IMR-90 (cell line): Measurements from ENCODE around the gene TMEM30A. TPM values are rescaled to one million over a fixed set of nuclear protein-coding genes. Genes with fewer than 3 reads are reported as not detected.

Source experiments
- ATAC-seq: fragments of 200-7000 bp; cut with Tn5 transposase; 2 replicates; pipeline ENCODE4 v1.9.1; 2020; ENCODE audit warnings: low read depth, mild to moderate bottlenecking, moderate library complexity
- BruUV-seq: library from RNA; stranded (reverse); fragments of 400-500 nt; replicated peaks from 2 replicates; lab custom pipeline; 2021; lab: Mats Ljungman, UMichigan
- CTCF ChIA-PET: fragments of 300-600 bp; formaldehyde crosslinking; extraction: SDS; loops from one replicate; lab custom pipeline; 2021; ENCODE audit warnings: antibody characterized with exemption; lab: Yijun Ruan, JAX
- POLR2A ChIA-PET: fragments of 300-600 bp; sonication (Branson Sonifier 250); formaldehyde crosslinking; loops from one replicate; lab custom pipeline; 2022; ENCODE audit warnings: antibody characterized with exemption; ENCODE audit not compliant: unreplicated experiment; lab: Charles Lee
- DNase-seq: peaks from one replicate; pipeline ENCODE4 v3.0.0; 2013
- H2AFZ ChIP-seq: replicated peaks from 2 replicates; pipeline ENCODE3; 2013; ENCODE audit warnings: low read length, mild to moderate bottlenecking; ENCODE audit not compliant: poor library complexity
- H2AK5ac ChIP-seq: 2 replicates; pipeline ENCODE4 v1.6.1; 2013; ENCODE audit warnings: low read depth, low read length, inconsistent platforms
- H2AK9ac ChIP-seq: replicated peaks from 2 replicates; pipeline ENCODE3; 2013; ENCODE audit warnings: mild to moderate bottlenecking, low read depth, low read length, moderate library complexity; ENCODE audit not compliant: poor library complexity
- H2BK120ac ChIP-seq: 2 replicates; pipeline ENCODE4 v1.6.1; 2013; ENCODE audit warnings: low read depth, low read length, inconsistent platforms
- H2BK15ac ChIP-seq: 3 replicates; pipeline ENCODE4 v1.6.1; 2013; ENCODE audit warnings: low read depth, low read length, inconsistent platforms
- H2BK20ac ChIP-seq: 2 replicates; pipeline ENCODE4 v1.6.1; 2013; ENCODE audit warnings: low read depth, mild to moderate bottlenecking, inconsistent platforms, low read length, moderate library complexity
- H2BK5ac ChIP-seq: 2 replicates; pipeline ENCODE4 v1.6.1; 2013; ENCODE audit warnings: mild to moderate bottlenecking, low read depth, low read length, inconsistent platforms; ENCODE audit not compliant: poor library complexity, severe bottlenecking
- H3K14ac ChIP-seq: replicated peaks from 2 replicates; pipeline ENCODE4 v1.6.1; 2013; ENCODE audit warnings: low read depth, low read length, inconsistent platforms
- H3K18ac ChIP-seq: 2 replicates; pipeline ENCODE4 v1.6.1; 2013; ENCODE audit warnings: low read depth, low read length, control low read depth
- H3K23ac ChIP-seq: 2 replicates; pipeline ENCODE4 v1.6.1; 2013; ENCODE audit warnings: low read depth, low read length, inconsistent platforms
- H3K27ac ChIP-seq: 2 replicates; pipeline ENCODE4 v1.5.1; 2013; ENCODE audit warnings: mild to moderate bottlenecking, control low read depth, low read length; ENCODE audit not compliant: insufficient read depth
- H3K27me3 ChIP-seq: 2 replicates; pipeline ENCODE4 v1.6.1; 2013; ENCODE audit warnings: low read length; ENCODE audit not compliant: control insufficient read depth, insufficient read depth
- H3K36me3 ChIP-seq: 2 replicates; pipeline ENCODE4 v1.6.1; 2013; ENCODE audit warnings: low read length, mixed read lengths; ENCODE audit not compliant: control insufficient read depth, insufficient read depth
- H3K4ac ChIP-seq: 2 replicates; pipeline ENCODE4 v1.6.1; 2013; ENCODE audit warnings: low read depth, low read length, inconsistent platforms
- H3K4me1 ChIP-seq: 2 replicates; pipeline ENCODE4 v1.6.1; 2013; ENCODE audit warnings: low read length, mixed read lengths; ENCODE audit not compliant: control insufficient read depth, insufficient read depth
- H3K4me2 ChIP-seq: 2 replicates; pipeline ENCODE4 v1.6.1; 2013; ENCODE audit warnings: low read depth, mild to moderate bottlenecking, control low read depth, low read length, moderate library complexity
- H3K4me3 ChIP-seq: 2 replicates; pipeline ENCODE4 v1.5.1; 2013; ENCODE audit warnings: low read depth, mild to moderate bottlenecking, control low read depth, low read length, moderate library complexity; ENCODE audit not compliant: insufficient read depth
- H3K56ac ChIP-seq: 2 replicates; pipeline ENCODE4 v1.6.1; 2013; ENCODE audit warnings: low read length, inconsistent platforms; ENCODE audit not compliant: insufficient read depth; ENCODE audit errors: extremely low read depth
- H3K79me1 ChIP-seq, 2 experiments: 2 replicates each; pipeline ENCODE4 v1.6.1; 2013; ENCODE audit warnings: low read length in 2 of 2, inconsistent platforms in 1 of 2, low read depth in 1 of 2
- H3K9ac ChIP-seq: 2 replicates; pipeline ENCODE4 v1.6.1; 2013; ENCODE audit warnings: low read depth, low read length, control low read depth
- H3K9me1 ChIP-seq: 2 replicates; pipeline ENCODE4 v1.6.1; 2013; ENCODE audit warnings: low read length, inconsistent platforms; ENCODE audit not compliant: insufficient read depth
- H3K9me3 ChIP-seq: 2 replicates; pipeline ENCODE4 v1.6.1; 2013; ENCODE audit warnings: low read length; ENCODE audit not compliant: control insufficient read depth, insufficient read depth
- H4K20me1 ChIP-seq: 2 replicates; pipeline ENCODE4 v1.6.1; 2013; ENCODE audit warnings: low read length, inconsistent platforms; ENCODE audit not compliant: insufficient read depth
- H4K5ac ChIP-seq: 2 replicates; pipeline ENCODE4 v1.6.1; 2013; ENCODE audit warnings: mild to moderate bottlenecking, low read depth, low read length, control low read depth
- H4K8ac ChIP-seq, 2 experiments: 2 replicates each; pipeline ENCODE4 v1.6.1; 2013; ENCODE audit warnings: low read depth in 2 of 2, low read length in 2 of 2, control low read depth in 1 of 2, inconsistent platforms in 1 of 2
- H4K91ac ChIP-seq: 2 replicates; pipeline ENCODE4 v1.6.1; 2013; ENCODE audit warnings: low read depth, low read length, inconsistent platforms; ENCODE audit not compliant: insufficient read depth
- BHLHE40 ChIP-seq: fragments of 150-350 bp; IDR thresholded peaks from 2 replicates; pipeline ENCODE4 v1.6.1; 2016; ENCODE audit warnings: mild to moderate bottlenecking, low read depth, low read length
- CEBPB ChIP-seq: IDR thresholded peaks from 2 replicates; pipeline ENCODE4 v1.6.1; 2012; ENCODE audit warnings: low read depth, low read length, improper control_type of control experiment
- CHD1 ChIP-seq: IDR thresholded peaks from 2 replicates; pipeline ENCODE4 v1.6.1; 2012; ENCODE audit warnings: low read depth, low read length, improper control_type of control experiment
- FOS ChIP-seq: fragments of 150-350 bp; IDR thresholded peaks from 2 replicates; pipeline ENCODE4 v1.6.1; 2016; ENCODE audit warnings: low read depth, low read length
- MAFK ChIP-seq: IDR thresholded peaks from 2 replicates; pipeline ENCODE4 v1.6.1; 2012; ENCODE audit warnings: low read depth, low read length, improper control_type of control experiment
- MXI1 ChIP-seq: IDR thresholded peaks from 2 replicates; pipeline ENCODE4 v1.6.1; 2012; ENCODE audit warnings: low read depth, mild to moderate bottlenecking, low read length, moderate library complexity, borderline replicate concordance
- NFE2L2 ChIP-seq: fragments of 150-350 bp; IDR thresholded peaks from 2 replicates; pipeline ENCODE4 v1.6.1; 2016; ENCODE audit warnings: low read depth, mild to moderate bottlenecking, low read length
- POLR2A ChIP-seq: IDR thresholded peaks from 2 replicates; pipeline ENCODE4 v1.6.1; 2012; ENCODE audit warnings: mild to moderate bottlenecking, low read depth, low read length
- RAD21 ChIP-seq: IDR thresholded peaks from 2 replicates; pipeline ENCODE4 v1.6.1; 2012; ENCODE audit warnings: low read length, improper control_type of control experiment
- RCOR1 ChIP-seq: IDR thresholded peaks from 2 replicates; pipeline ENCODE4 v1.6.1; 2012; ENCODE audit warnings: mild to moderate bottlenecking, low read length, improper control_type of control experiment; ENCODE audit not compliant: insufficient replicate concordance
- RFX5 ChIP-seq: IDR thresholded peaks from 2 replicates; pipeline ENCODE4 v1.8.0; 2012; ENCODE audit warnings: low read depth, mild to moderate bottlenecking, low read length, moderate library complexity
- SMC3 ChIP-seq: fragments of 150-350 bp; IDR thresholded peaks from 2 replicates; pipeline ENCODE4 v1.6.1; 2016; ENCODE audit warnings: low read depth, mild to moderate bottlenecking, antibody characterized with exemption, low read length, moderate library complexity
- WGBS, 2 experiments: methylation state at CpG; one replicate each; pipeline versions ENCODE4 v1.1.5 to v1.1.7; 2013; ENCODE audit warnings: missing lambda C conversion rate in 2 of 2; ENCODE audit not compliant: insufficient read length in 1 of 2; ENCODE audit errors: extremely low coverage in 2 of 2; 5-methylcytosine and 5-hydroxymethylcytosine counted together
- dilution Hi-C: fragments of 300-500 bp; cut with HindIII; formaldehyde crosslinking; loops from one replicate; pipeline ENCODE4 v1.14.3; 2018; ENCODE audit warnings: low sequenced_read_pairs; ENCODE audit not compliant: unreplicated experiment
- in situ Hi-C: fragments of 300-500 bp; cut with MboI; formaldehyde crosslinking; loops from 3 replicates; pipeline ENCODE4 v1.14.3; 2019; ENCODE audit warnings: low sequenced_read_pairs, inconsistent platforms, mixed read lengths
- intact Hi-C: fragments of 100-400 bp; cut with micrococcal nuclease; formaldehyde crosslinking; loops from 2 replicates; pipeline ENCODE4 v1.10.0; 2022
- polyA plus RNA-seq, 3 experiments: library from polyadenylated mRNA; depleted of rRNA; stranded (reverse); fragments of >200 nt; gene quantifications; 2 replicates each; pipeline ENCODE4 v1.2.3, GENCODE V29; 2012; ENCODE audit warnings: low replicate concordance in 1 of 3
- total RNA-seq: library from RNA; depleted of rRNA; stranded (reverse); fragments of >200 nt; gene quantifications from 2 replicates; pipeline ENCODE4 v1.2.3, GENCODE V29; 2012
- TF ChIP-seq, protein P1 (sequence below): fragments of 150-350 bp; IDR thresholded peaks from 2 replicates; pipeline ENCODE4 v1.6.1; 2017; ENCODE audit warnings: mild to moderate bottlenecking, antibody characterized with exemption, low read length, low read depth
- TF ChIP-seq, protein P2 (sequence below): fragments of 150-350 bp; IDR thresholded peaks from 2 replicates; pipeline ENCODE4 v1.6.1; 2016; ENCODE audit warnings: low read depth, mild to moderate bottlenecking, low read length, moderate library complexity, borderline replicate concordance
- TF ChIP-seq, protein P3 (sequence below): conservative IDR thresholded peaks from 2 replicates; pipeline ENCODE4 v1.5.1; 2012; ENCODE audit warnings: mild to moderate bottlenecking, low read depth, low read length, improper control_type of control experiment

Gene TMEM30A
- total and polyA plus RNA-seq, 2 of the 4 experiments (the other 2 are of a cell fraction) = 48.5 to 111 TPM

DNA sequence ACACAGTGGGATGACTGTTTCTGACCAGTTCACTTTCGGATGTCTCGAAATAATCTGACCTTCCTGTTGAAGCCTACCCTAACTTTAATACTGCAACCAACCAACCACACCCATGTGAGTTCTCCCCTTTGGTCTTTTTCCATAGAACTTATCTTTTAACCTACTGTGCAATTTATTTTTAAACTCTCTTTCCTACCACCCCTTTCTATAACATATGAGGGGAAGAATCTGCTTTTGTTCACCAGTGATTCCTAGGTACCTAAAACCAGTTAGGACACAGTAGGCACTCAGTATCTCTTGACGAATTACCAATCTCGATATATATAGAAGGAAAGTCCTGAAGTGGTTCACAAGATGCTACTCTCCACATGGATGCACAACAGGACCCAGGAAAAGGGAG lies 48.0 kb downstream of the TMEM30A start (continued):
- TF ChIP-seq RCOR1 (no peak), MAFK (no peak), FOS (no peak), BHLHE40 (no peak)

DNA sequence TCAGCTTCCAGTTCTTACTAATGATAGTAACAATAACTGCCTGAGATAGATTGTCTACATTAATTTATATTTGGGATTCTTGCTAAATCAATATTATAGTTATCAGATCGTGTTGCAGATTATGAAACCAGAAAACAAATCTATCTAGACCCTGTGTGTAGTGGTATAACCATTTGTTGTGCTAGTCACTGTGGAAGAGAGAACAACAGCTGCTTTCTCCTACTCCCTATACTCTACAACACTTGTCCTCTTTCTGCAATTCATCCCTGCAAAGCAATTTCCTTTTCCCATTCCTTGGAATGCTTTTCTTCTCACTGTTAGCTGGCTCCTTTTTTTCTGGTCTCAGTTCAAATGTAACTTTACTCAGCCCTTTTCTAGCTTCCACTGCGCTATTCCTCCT lies 49.3 kb downstream of the TMEM30A start:
- Histone ChIP-seq H2AK9ac (no peak overlapping the region), H2BK5ac (no peak overlapping the region), H2AK5ac (no peak overlapping the region), H3K9ac (no peak overlapping the region), H3K14ac (no peak overlapping the region), H3K9me3 (no peaks in the 10 kb centered on the region), H3K79me1 (peaks cover 0 to 6% of the 10 kb centered on the region in 2 experiments; a peak in 3 of 4 replicates), H3K27me3 (no peaks in the 10 kb centered on the region), H3K4me3 (no peak overlapping the region), H3K27ac (no peak overlapping the region), H3K18ac (no peak overlapping the region), H3K4me2 (no peak overlapping the region), H3K36me3 (peaks cover 14% of the 10 kb centered on the region), H4K91ac (no peak overlapping the region), H3K9me1 (no peaks in the 10 kb centered on the region), H3K4ac (no peak overlapping the region), H3K4me1 (no peaks in the 10 kb centered on the region), H4K5ac (no peak overlapping the region), H4K20me1 (no peaks in the 10 kb centered on the region), H2BK20ac (no peak overlapping the region), H4K8ac (no peak overlapping the region), H2BK15ac (no peak overlapping the region), H3K23ac (no peak overlapping the region), H2AFZ (no peak overlapping the region), H2BK120ac (no peak overlapping the region), H3K56ac (no peak overlapping the region)
- CTCF ChIA-PET = interaction anchor here (0.6 kb wide), 1 partner anchor 9 kb away, joined by 3 read pairs; no protein-coding TSS in a partner anchor
- DNase-seq (no peak), ATAC-seq (peak; percentile 15)
- dilution Hi-C loops (no loop called here), in situ Hi-C loops (no loop called here), intact Hi-C loops (no loop called here)
- BruUV-seq = no TSS peak
- POLR2A ChIA-PET = no interaction called here
- WGBS, 2 experiments = no CpG with 5 or more reads among the region's 2 CpGs
- TF ChIP-seq MAFK = no peak
- TF ChIP-seq FOS = no peak
- TF ChIP-seq SMC3 = no peak
- no peak for TF ChIP-seq MXI1
- TF ChIP-seq RCOR1 = no peak
- no peak for TF ChIP-seq CHD1
- no peak for TF ChIP-seq RAD21
- TF ChIP-seq CEBPB = no peak
- TF ChIP-seq, protein P1, sequence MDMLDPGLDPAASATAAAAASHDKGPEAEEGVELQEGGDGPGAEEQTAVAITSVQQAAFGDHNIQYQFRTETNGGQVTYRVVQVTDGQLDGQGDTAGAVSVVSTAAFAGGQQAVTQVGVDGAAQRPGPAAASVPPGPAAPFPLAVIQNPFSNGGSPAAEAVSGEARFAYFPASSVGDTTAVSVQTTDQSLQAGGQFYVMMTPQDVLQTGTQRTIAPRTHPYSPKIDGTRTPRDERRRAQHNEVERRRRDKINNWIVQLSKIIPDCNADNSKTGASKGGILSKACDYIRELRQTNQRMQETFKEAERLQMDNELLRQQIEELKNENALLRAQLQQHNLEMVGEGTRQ = no peak
- no peak for TF ChIP-seq POLR2A
- no peak for TF ChIP-seq RFX5
- no peak for TF ChIP-seq NFE2L2
- TF ChIP-seq, protein P2, sequence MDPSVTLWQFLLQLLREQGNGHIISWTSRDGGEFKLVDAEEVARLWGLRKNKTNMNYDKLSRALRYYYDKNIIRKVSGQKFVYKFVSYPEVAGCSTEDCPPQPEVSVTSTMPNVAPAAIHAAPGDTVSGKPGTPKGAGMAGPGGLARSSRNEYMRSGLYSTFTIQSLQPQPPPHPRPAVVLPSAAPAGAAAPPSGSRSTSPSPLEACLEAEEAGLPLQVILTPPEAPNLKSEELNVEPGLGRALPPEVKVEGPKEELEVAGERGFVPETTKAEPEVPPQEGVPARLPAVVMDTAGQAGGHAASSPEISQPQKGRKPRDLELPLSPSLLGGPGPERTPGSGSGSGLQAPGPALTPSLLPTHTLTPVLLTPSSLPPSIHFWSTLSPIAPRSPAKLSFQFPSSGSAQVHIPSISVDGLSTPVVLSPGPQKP = no peak
- TF ChIP-seq, protein P3, sequence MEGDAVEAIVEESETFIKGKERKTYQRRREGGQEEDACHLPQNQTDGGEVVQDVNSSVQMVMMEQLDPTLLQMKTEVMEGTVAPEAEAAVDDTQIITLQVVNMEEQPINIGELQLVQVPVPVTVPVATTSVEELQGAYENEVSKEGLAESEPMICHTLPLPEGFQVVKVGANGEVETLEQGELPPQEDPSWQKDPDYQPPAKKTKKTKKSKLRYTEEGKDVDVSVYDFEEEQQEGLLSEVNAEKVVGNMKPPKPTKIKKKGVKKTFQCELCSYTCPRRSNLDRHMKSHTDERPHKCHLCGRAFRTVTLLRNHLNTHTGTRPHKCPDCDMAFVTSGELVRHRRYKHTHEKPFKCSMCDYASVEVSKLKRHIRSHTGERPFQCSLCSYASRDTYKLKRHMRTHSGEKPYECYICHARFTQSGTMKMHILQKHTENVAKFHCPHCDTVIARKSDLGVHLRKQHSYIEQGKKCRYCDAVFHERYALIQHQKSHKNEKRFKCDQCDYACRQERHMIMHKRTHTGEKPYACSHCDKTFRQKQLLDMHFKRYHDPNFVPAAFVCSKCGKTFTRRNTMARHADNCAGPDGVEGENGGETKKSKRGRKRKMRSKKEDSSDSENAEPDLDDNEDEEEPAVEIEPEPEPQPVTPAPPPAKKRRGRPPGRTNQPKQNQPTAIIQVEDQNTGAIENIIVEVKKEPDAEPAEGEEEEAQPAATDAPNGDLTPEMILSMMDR = no peak
- no peak for TF ChIP-seq BHLHE40
